AG10803 (cell line): Measurements from ENCODE around the gene ENPP5.

Experiments used
- DNase-seq: peaks from one replicate; pipeline ENCODE4 v3.0.0; 2010; ENCODE audit warnings: low read depth
- H3K4me3 ChIP-seq: 2 replicates; pipeline ENCODE4 v1.5.1; 2011; ENCODE audit warnings: mild to moderate bottlenecking, low read length, control low read depth
- TF ChIP-seq, protein P1 (sequence below): conservative IDR thresholded peaks from 2 replicates; pipeline ENCODE4 v1.5.1; 2011; ENCODE audit warnings: mild to moderate bottlenecking, low read length, control low read depth, inconsistent platforms

ENPP5 gene, protein sequence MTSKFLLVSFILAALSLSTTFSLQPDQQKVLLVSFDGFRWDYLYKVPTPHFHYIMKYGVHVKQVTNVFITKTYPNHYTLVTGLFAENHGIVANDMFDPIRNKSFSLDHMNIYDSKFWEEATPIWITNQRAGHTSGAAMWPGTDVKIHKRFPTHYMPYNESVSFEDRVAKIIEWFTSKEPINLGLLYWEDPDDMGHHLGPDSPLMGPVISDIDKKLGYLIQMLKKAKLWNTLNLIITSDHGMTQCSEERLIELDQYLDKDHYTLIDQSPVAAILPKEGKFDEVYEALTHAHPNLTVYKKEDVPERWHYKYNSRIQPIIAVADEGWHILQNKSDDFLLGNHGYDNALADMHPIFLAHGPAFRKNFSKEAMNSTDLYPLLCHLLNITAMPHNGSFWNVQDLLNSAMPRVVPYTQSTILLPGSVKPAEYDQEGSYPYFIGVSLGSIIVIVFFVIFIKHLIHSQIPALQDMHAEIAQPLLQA

GRCh38 chr6:46170357-46171289 is at the start of gene ENPP5:
Gene ENPP5, minus strand, starts transcription at chr6:46170980. Its CDS starts 2,718 bp downstream, at chr6:46168262.
- H3K4me3 ChIP-seq: peak within 1 kb of the TSS; percentile 52
- DNase-seq: no peak
- TF ChIP-seq, protein P1, sequence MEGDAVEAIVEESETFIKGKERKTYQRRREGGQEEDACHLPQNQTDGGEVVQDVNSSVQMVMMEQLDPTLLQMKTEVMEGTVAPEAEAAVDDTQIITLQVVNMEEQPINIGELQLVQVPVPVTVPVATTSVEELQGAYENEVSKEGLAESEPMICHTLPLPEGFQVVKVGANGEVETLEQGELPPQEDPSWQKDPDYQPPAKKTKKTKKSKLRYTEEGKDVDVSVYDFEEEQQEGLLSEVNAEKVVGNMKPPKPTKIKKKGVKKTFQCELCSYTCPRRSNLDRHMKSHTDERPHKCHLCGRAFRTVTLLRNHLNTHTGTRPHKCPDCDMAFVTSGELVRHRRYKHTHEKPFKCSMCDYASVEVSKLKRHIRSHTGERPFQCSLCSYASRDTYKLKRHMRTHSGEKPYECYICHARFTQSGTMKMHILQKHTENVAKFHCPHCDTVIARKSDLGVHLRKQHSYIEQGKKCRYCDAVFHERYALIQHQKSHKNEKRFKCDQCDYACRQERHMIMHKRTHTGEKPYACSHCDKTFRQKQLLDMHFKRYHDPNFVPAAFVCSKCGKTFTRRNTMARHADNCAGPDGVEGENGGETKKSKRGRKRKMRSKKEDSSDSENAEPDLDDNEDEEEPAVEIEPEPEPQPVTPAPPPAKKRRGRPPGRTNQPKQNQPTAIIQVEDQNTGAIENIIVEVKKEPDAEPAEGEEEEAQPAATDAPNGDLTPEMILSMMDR: no peak

DNA sequence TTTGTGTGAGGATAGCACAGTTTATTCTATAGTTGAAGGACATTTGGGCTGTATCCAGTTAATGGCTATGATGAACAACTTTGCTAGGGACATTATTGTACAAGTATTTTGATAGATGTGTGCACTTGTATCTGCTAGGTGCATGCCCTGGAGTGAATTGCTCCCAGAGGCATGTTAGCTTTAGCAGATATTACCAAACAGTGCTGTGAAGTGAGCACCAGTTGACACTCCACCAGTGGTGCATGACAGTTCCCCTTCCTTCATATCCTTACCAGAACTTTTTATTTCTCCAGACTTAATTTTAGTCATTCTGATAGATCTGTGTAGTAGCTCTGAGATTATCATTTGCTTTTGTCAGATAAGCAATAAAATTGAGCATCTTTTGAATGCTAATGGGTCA is 48.9 kb upstream of the ENPP5 start:
- DNase-seq: no peak
- TF ChIP-seq, protein P1: no peak
- no peak overlapping the region for H3K4me3 ChIP-seq

DNA sequence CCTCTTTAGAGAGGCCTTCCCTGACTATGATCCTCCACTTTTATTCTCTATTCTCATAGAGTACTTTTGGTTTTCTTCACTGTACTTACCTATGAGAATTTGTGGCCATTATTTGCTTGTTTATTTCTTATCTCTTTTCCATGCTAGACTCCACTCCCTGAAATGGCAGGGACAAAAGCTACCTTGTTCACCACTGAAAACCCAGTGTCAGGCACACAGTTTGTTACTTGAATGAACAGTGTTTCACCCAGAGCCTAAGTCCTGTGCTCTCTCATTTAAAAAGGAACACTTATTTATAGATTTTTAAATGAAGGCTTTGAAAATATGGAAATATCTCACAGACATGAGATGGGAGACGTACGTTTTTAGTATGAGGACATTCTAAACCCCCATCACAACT is 47.7 kb upstream of the ENPP5 start:
- H3K4me3 ChIP-seq: no peak overlapping the region
- TF ChIP-seq, protein P1: no peak

DNA sequence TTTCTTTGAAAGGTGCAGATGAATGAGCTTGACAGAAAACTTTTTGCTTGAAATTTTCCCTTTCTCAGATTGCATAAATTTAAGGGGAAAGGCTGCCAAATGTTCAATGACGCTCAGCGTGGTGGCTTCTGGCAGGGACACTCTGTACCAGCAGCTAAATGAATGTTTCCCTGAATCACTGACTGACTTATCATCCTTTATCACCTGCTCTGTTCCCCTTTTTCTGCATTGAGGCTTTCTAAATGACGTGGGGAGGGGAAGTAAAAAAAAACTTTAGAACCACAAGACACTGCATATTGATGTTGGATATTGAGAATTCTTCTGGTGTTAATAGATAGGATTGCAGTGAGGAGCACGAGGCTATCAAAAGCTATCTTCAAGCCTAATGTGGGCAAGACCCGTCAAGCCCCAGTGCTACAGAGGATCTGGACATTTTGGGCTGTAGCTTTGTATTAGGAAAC is 46.9 kb upstream of the ENPP5 start:
- no peak overlapping the region for H3K4me3 ChIP-seq
- TF ChIP-seq, protein P1: no peak
- DNase-seq: no peak

More for the DNA sequence above, 47.7 kb upstream of the ENPP5 start:
- DNase-seq: no peak

DNA sequence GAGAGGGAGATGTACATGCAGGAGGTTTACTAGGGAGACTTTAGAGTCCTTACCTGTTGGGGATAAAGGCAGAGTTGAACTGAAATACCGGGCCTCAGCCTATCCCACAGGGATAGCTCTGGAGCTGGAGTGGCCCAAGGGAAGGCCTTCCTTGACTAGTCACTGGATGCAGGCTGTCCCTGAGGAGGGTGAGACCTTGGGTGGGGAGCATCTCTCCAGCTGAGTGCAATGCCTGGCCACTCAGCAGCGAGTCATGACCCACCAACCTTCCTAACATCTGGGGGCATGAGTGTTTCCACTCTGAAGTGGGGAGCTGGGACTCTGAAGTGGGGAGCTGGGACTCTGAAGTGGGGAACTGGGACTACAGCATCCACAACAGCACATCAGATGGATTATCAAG is 46.1 kb upstream of the ENPP5 start:
- H3K4me3 ChIP-seq: no peak overlapping the region
- DNase-seq: no peak
- TF ChIP-seq, protein P1: no peak

GRCh38 chr6:46215777-46216176 is 45.0 kb upstream of the ENPP5 start:
- TF ChIP-seq, protein P1: no peak
- no peak for DNase-seq
- no peak overlapping the region for H3K4me3 ChIP-seq
